Testis (tissue), 3 donors: ENCODE measurements around the gene GRIP1. TPM values are rescaled to one million over a fixed set of nuclear protein-coding genes. Genes with fewer than 3 reads are reported as not detected.

Source experiments
- DNase-seq: peaks from one replicate; pipeline ENCODE4 v3.0.0-alpha.2; 2019
- H3K27ac ChIP-seq, 2 donors: fragments of 200-600 bp; sonication (generic); one replicate each; pipeline ENCODE4 v1.5.1; 2019
- H3K27me3 ChIP-seq: fragments of 200-600 bp; sonication (generic); one replicate; pipeline ENCODE4 v1.5.1; 2019
- H3K36me3 ChIP-seq: fragments of 200-600 bp; sonication (generic); one replicate; pipeline ENCODE4 v1.5.1; 2017; ENCODE audit warnings: low read depth; ENCODE audit errors: missing control alignments
- H3K4me1 ChIP-seq: fragments of 200-600 bp; sonication (generic); one replicate; pipeline ENCODE4 v1.5.1; 2019
- H3K4me3 ChIP-seq, 2 donors: fragments of 200-600 bp; sonication (generic); one replicate each; pipeline ENCODE4 v1.5.1; 2017 to 2019
- H3K9me3 ChIP-seq: fragments of 200-600 bp; sonication (generic); one replicate; pipeline ENCODE4 v1.5.1; 2017
- CTCF ChIP-seq, 3 experiments: fragments of 450-650 bp in 2 of 3; fragments of 200-600 bp in 1 of 3; sonication (generic) in 1 of 3; IDR thresholded peaks; one replicate each; pipeline ENCODE4 v1.5.1; 2016 to 2019; ENCODE audit warnings: antibody characterized with exemption in 3 of 3, mild to moderate bottlenecking in 2 of 3, moderate library complexity in 1 of 3
- POLR2A ChIP-seq: fragments of 450-650 bp; IDR thresholded peaks from one replicate; pipeline ENCODE4 v1.6.1; 2017; ENCODE audit warnings: antibody characterized with exemption, mild to moderate bottlenecking, moderate library complexity
- whole genome bisulfite sequencing, 2 donors: methylation state at CpG; one replicate each; pipeline ENCODE4 v1.1.5; 2018; 5-methylcytosine and 5-hydroxymethylcytosine counted together
- intact Hi-C: fragments of 100-400 bp; cut with DNase I; formaldehyde crosslinking; loops from one replicate; pipeline ENCODE4 v1.15.1; 2023; ENCODE audit warnings: low total_unique reads
- polyA plus RNA-seq: library from polyadenylated mRNA; stranded (reverse); fragments of 350-450 nt; fragmentation: Illumina TruSeq; extraction: RNeasy Lipid Tissue Mini Kit (QIAGEN cat#74804); gene quantifications from one replicate; pipeline ENCODE4 v1.2.3, GENCODE V29; 2014; ENCODE audit warnings: low read depth, low replicate concordance; ENCODE audit not compliant: insufficient read depth
- total RNA-seq, 2 donors: library from RNA; depleted of rRNA; stranded (reverse); fragments of >200 nt; gene quantifications; one replicate each; pipeline ENCODE4 v1.2.3, GENCODE V29; 2016

The GRIP1 gene
- total and polyA plus RNA-seq, 3 donors from 2014 or later = 12.0 to 14.0 (median 12.9) TPM

- Histone ChIP-seq H3K4me3 (no peak overlapping the region), H3K9me3 (no peaks in the 10 kb centered on the region), H3K27ac (no peak overlapping the region), H3K4me1 (no peaks in the 10 kb centered on the region), H3K27me3 (no peaks in the 10 kb centered on the region), H3K36me3 (no peaks in the 10 kb centered on the region)
- intact Hi-C loops = no loop called here
- no peak for DNase-seq
- WGBS, 2 donors = 90 to 93% methylated on average over 5 of the region's 5 CpGs
- TF ChIP-seq CTCF (IDR thresholded peaks at IDR 0.05) (no peak), POLR2A (no peak)
Measured at GRCh38 chr12:66573605-66574004, 105.3 kb downstream of the GRIP1 start.

- no peak overlapping the region for H3K27ac ChIP-seq
- no peak for DNase-seq
- no peaks in the 10 kb centered on the region for H3K36me3 ChIP-seq
- intact Hi-C loops = no loop called here
- no peak overlapping the region for H3K4me3 ChIP-seq
- H3K4me1 ChIP-seq = no peaks in the 10 kb centered on the region
- no peaks in the 10 kb centered on the region for H3K27me3 ChIP-seq
- WGBS, 2 donors = 95 to 98% methylated on average over 6 of the region's 6 CpGs
- TF ChIP-seq POLR2A (no peak), CTCF (IDR thresholded peaks at IDR 0.05) (no peak)
- H3K9me3 ChIP-seq = no peaks in the 10 kb centered on the region
Measured at GRCh38 chr12:66572845-66573244, 106.0 kb downstream of the GRIP1 start.

GRCh38 chr12:66571361-66571915, 107.4 kb downstream of the GRIP1 start:
- 89 to 92% methylated on average over 1 of the region's 1 CpG for WGBS, 2 donors
- no peaks in the 10 kb centered on the region for H3K27me3 ChIP-seq
- no peak for DNase-seq
- intact Hi-C loops = no loop called here
- H3K4me3 ChIP-seq = no peak overlapping the region
- H3K4me1 ChIP-seq = no peaks in the 10 kb centered on the region
- H3K9me3 ChIP-seq = no peaks in the 10 kb centered on the region
- TF ChIP-seq POLR2A = no peak
- no peak for TF ChIP-seq CTCF (IDR thresholded peaks at IDR 0.05)
- no peaks in the 10 kb centered on the region for H3K36me3 ChIP-seq
- no peak overlapping the region for H3K27ac ChIP-seq

GRCh38 chr12:66563220-66563619, 115.7 kb downstream of the GRIP1 start:
- Histone ChIP-seq H3K4me3 (no peak overlapping the region), H3K27me3 (no peaks in the 10 kb centered on the region), H3K27ac (no peak overlapping the region), H3K9me3 (no peaks in the 10 kb centered on the region), H3K4me1 (no peaks in the 10 kb centered on the region), H3K36me3 (no peaks in the 10 kb centered on the region)
- DNase-seq = no peak
- TF ChIP-seq POLR2A (no peak), CTCF (IDR thresholded peaks at IDR 0.05) (no peak)
- intact Hi-C loops = no loop called here

- TF ChIP-seq CTCF (IDR thresholded peaks at IDR 0.05) (no peak), POLR2A (no peak)
- Histone ChIP-seq H3K36me3 (no peaks in the 10 kb centered on the region), H3K9me3 (no peaks in the 10 kb centered on the region), H3K4me3 (no peak overlapping the region), H3K27ac (no peak overlapping the region), H3K4me1 (no peaks in the 10 kb centered on the region), H3K27me3 (no peaks in the 10 kb centered on the region)
- 95% methylated on average over 3 of the region's 3 CpGs for WGBS, 2 donors
- intact Hi-C loops = no loop called here
- DNase-seq = no peak
Measured at GRCh38 chr12:66555113-66555512, 123.8 kb downstream of the GRIP1 start.
